KOPT-K1 (cell line): ENCODE results near the gene PDE3A.

Experiments used
- H3K27ac ChIP-seq: fragments of 200-600 bp; sonication (generic); 2 replicates; pipeline ENCODE4 v1.5.1; 2016; ENCODE audit warnings: antibody characterized with exemption, mild to moderate bottlenecking, low read depth, low read length; ENCODE audit not compliant: poor library complexity, severe bottlenecking
- H3K36me3 ChIP-seq: fragments of 200-600 bp; sonication (generic); 2 replicates; pipeline ENCODE4 v1.5.1; 2017; ENCODE audit warnings: antibody characterized with exemption, mild to moderate bottlenecking, low read length, moderate library complexity; ENCODE audit not compliant: insufficient read depth
- H3K9me3 ChIP-seq: fragments of 200-600 bp; sonication (generic); 2 replicates; pipeline ENCODE4 v1.5.1; 2017; ENCODE audit warnings: antibody characterized with exemption, low read length, mild to moderate bottlenecking; ENCODE audit not compliant: insufficient read depth, poor library complexity, severe bottlenecking

Gene PDE3A

GRCh38 chr12:20501958-20502357, 133.6 kb downstream of the PDE3A start:
- H3K9me3 ChIP-seq: no peaks in the 10 kb centered on the region
- no peak overlapping the region for H3K27ac ChIP-seq
- H3K36me3 ChIP-seq: no peaks in the 10 kb centered on the region

GRCh38 chr12:20503858-20504257, 135.5 kb downstream of the PDE3A start:
- Histone ChIP-seq H3K36me3 (no peaks in the 10 kb centered on the region), H3K9me3 (no peaks in the 10 kb centered on the region), H3K27ac (no peak overlapping the region)

GRCh38 chr12:20505056-20505455, 136.7 kb downstream of the PDE3A start:
- Histone ChIP-seq H3K9me3 (no peaks in the 10 kb centered on the region), H3K27ac (no peak overlapping the region), H3K36me3 (no peaks in the 10 kb centered on the region)

GRCh38 chr12:20507056-20507455, 138.7 kb downstream of the PDE3A start:
- H3K36me3 ChIP-seq: no peaks in the 10 kb centered on the region
- no peaks in the 10 kb centered on the region for H3K9me3 ChIP-seq
- H3K27ac ChIP-seq: no peak overlapping the region

- Histone ChIP-seq H3K9me3 (no peaks in the 10 kb centered on the region), H3K36me3 (no peaks in the 10 kb centered on the region), H3K27ac (no peak overlapping the region)
Observed at GRCh38 chr12:20507711-20508110, 139.4 kb downstream of the PDE3A start.

GRCh38 chr12:20508359-20508758, 140.0 kb downstream of the PDE3A start:
- H3K9me3 ChIP-seq: no peaks in the 10 kb centered on the region
- H3K36me3 ChIP-seq: no peaks in the 10 kb centered on the region
- H3K27ac ChIP-seq: no peak overlapping the region

- no peaks in the 10 kb centered on the region for H3K36me3 ChIP-seq
- H3K27ac ChIP-seq: no peak overlapping the region
- no peaks in the 10 kb centered on the region for H3K9me3 ChIP-seq
Observed at GRCh38 chr12:20508962-20509361, 140.6 kb downstream of the PDE3A start.

- no peak overlapping the region for H3K27ac ChIP-seq
- no peaks in the 10 kb centered on the region for H3K36me3 ChIP-seq
Observed at GRCh38 chr12:20510811-20511210, 142.5 kb downstream of the PDE3A start.

GRCh38 chr12:20513189-20513588, 144.9 kb downstream of the PDE3A start:
- H3K27ac ChIP-seq: no peak overlapping the region
- H3K9me3 ChIP-seq: no peaks in the 10 kb centered on the region
- H3K36me3 ChIP-seq: no peaks in the 10 kb centered on the region

More at GRCh38 chr12:20510811-20511210, 142.5 kb downstream of the PDE3A start:
- no peaks in the 10 kb centered on the region for H3K9me3 ChIP-seq

GRCh38 chr12:20514598-20514997, 146.3 kb downstream of the PDE3A start:
- no peaks in the 10 kb centered on the region for H3K9me3 ChIP-seq
- H3K36me3 ChIP-seq: no peaks in the 10 kb centered on the region
- H3K27ac ChIP-seq: no peak overlapping the region

GRCh38 chr12:20520532-20520931, 152.2 kb downstream of the PDE3A start:
- H3K27ac ChIP-seq: no peak overlapping the region
- no peaks in the 10 kb centered on the region for H3K9me3 ChIP-seq
- H3K36me3 ChIP-seq: no peaks in the 10 kb centered on the region

GRCh38 chr12:20523658-20524057, 155.3 kb downstream of the PDE3A start:
- H3K27ac ChIP-seq: no peak overlapping the region
- no peaks in the 10 kb centered on the region for H3K36me3 ChIP-seq

GRCh38 chr12:20524113-20524512, 155.8 kb downstream of the PDE3A start:
- Histone ChIP-seq H3K27ac (no peak overlapping the region), H3K9me3 (no peaks in the 10 kb centered on the region), H3K36me3 (no peaks in the 10 kb centered on the region)

More at GRCh38 chr12:20523658-20524057, 155.3 kb downstream of the PDE3A start:
- no peaks in the 10 kb centered on the region for H3K9me3 ChIP-seq

- Histone ChIP-seq H3K36me3 (no peaks in the 10 kb centered on the region), H3K27ac (no peak overlapping the region), H3K9me3 (no peaks in the 10 kb centered on the region)
Observed at GRCh38 chr12:20525064-20525610, 156.8 kb downstream of the PDE3A start.

- Histone ChIP-seq H3K27ac (no peak overlapping the region), H3K36me3 (no peaks in the 10 kb centered on the region)
Observed at GRCh38 chr12:20527417-20528163, 159.3 kb downstream of the PDE3A start.

GRCh38 chr12:20528208-20528607, 159.9 kb downstream of the PDE3A start:
- H3K9me3 ChIP-seq: no peaks in the 10 kb centered on the region
- no peaks in the 10 kb centered on the region for H3K36me3 ChIP-seq
- H3K27ac ChIP-seq: no peak overlapping the region

More at GRCh38 chr12:20527417-20528163, 159.3 kb downstream of the PDE3A start:
- no peaks in the 10 kb centered on the region for H3K9me3 ChIP-seq
